TTC549 (cell line): ENCODE results near the gene EXOC3L1.

Experiments
- FAIRE-seq: peaks from 2 replicates; lab custom pipeline; 2012; peaks lifted over from hg19 to GRCh38; lab: Jason Lieb, UNC

Gene EXOC3L1, protein sequence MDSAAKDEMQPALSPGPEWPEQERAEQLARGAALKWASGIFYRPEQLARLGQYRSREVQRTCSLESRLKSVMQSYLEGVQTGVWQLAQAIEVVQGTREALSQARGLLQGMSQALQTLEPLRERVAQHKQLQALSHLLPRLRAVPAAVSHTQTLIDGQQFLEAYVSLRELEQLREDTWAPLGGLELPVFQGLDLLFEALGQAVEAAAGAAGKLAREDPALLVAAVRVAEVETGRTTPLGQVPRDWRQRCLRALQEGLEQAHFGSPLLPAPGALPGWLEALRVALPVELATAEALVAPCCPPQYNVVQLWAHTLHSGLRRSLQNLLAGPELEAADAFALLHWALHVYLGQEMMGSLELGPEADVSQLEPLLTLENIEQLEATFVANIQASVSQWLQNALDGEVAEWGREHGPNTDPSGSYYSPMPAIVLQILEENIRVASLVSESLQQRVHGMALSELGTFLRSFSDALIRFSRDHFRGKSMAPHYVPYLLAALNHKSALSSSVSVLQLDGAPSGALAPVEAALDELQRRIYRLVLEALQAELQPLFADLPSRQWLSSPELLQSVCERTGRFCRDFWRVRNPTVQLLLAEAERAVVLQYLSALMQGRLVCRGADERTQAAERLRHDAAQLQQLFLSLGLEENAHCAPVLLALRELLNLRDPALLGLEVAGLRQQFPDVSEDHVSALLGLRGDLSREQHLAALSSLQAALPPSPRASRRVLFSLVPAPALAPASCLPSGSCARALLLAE

DNA sequence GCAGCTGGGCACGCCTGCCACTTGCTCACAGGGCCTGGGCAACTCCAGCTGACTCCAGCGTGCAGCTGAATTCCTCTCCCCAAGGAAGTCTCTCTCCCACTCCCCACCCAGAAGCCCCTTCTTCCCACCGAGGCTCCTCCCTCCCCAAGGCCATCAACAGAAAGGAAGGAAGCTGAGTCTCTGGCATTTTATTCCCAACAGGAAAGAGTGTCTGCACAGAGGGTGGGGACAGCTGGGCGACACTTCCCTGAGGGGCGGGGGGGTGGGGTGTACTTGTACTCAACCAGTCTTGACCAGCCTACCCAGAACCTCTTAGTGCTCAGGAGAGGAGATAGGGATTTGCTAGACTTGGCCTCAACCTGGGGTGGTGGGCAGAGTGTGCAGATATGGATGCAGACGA, at the start of gene EXOC3L1:
TSS of gene EXOC3L1 (minus strand) at position 96 of the 400 bp plus-strand sequence. CDS start 460 bp downstream, outside the sequence.
- no peak for FAIRE-seq

DNA sequence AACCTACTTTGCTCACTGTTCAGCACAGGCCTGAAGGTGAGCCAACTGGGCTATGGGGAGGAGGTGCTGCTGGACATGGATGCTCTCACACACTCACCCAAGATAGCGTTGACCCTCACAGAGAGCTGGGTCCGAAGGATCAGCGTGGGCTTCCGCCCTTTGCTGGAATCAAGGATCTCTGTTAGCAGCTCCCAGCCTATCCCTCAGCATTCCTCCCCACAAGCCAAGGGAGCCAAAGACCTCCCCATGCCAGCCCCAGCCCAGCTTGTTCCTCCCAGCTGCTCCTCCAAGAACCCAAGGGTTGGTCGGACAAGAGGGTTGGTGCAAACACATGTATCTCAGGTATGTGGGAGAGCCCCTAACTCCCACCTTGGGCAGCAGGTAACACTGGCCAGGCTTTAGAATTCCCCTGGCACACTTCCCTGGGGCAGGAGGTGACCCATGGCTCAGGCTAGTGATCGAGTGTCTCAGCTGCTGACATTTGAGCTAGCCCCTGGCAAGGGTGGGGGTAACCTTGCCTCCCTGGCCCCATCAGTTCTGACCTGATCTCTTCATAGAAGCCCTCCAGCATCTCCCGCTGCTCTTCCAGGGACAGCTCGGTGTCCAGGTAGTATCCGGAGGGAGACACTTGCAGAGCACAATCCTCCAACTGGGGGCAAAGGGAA, 49.0 kb upstream of the EXOC3L1 start:
- FAIRE-seq, result no peak

DNA sequence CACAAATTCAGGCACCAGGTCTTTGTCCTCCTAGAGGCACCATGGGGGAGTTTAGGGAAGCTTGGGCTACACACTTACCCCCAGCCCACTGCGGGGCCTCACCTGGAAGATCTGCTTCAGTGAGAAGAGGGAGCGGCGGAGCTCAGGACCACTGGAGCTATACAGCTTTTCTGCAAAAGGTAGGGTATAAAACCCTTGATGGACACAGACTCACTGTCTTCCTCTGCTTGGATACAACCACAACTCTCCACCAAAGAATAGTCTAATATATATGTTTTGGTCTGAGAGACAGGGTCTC, 48.3 kb upstream of the EXOC3L1 start:
- FAIRE-seq, result no peak

DNA sequence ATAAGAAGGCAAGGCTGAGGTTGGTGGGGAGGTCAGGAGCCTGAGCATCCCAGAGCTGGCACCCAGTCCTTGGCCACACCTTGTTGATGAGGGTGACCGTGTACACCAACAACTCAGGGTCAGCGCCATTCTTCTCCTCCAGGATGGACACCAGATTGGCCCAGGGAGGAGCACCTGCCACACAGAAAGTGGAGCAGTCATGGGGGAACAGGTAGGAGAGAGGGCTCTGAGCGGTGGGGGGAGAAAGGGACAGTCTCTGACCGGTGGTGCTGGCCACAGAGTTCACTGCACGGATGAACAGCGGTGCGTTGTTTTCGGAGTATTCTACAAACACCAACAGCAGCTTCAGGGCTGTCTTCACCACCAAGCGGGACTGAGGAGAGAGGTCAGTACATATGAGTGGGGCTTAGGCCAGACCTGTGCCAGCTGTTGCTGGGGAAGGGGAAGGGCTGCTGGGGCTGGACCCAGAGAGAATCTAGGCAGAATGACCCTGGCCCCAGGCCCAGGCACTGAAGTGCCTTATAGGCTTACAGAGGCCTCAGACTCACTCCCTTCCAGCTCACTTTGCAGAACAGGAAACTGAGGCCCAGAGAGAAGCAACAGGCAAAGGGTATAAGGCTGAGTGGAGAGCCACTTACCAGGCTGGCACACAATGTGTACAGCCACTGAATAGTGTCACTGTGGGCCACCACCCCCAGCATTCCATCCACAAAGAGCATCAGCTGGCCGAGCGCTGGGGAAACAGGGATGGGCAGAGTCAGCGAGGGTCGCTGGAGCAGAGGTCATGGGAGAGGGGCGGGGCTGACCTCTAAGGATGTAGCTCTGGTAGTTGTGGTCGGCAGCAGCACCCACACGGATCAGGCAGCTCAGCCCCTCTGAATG, 47.7 kb upstream of the EXOC3L1 start:
- no peak for FAIRE-seq

DNA sequence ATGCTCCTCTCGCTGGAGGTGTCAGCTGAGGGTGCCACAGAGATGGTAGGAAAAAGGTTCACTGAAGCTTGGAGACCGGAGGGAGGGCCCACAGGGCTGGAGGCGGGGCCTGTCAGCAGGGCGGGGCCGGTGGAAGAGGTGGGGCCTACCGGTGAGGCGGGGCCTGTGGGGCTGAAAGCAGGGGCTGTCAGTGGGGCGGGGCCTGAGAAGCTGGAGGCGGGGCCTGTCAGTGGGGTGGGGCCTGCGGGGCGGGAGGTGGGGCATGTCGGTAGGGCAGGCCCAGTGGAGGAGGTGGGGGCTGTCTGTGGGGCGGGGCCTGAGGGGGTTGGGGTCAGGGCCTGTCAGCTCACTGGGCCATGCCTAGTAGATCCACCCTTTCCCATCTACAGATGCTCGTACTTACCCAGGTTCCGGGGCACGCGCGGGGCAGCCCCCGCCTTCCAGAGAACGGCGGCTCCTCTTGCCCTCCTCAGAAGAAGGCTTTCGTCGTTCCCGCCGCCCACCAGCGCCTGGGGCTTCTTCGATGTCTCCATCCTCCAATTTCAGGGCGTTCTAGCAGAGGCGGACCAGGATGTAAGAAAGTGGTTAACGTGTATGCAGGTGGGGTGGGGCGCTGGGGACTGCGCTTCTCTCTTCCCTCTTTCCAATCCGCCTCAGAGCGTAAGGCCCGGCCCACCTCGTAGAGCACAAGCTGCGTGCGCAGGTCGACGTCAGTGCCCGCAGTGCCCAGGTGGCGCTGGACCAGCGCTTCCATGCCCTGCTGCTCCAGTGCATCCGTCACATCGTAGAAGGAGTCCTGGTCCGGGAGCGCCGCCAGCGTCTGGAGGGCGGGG, 46.8 kb upstream of the EXOC3L1 start:
- no peak for FAIRE-seq

DNA sequence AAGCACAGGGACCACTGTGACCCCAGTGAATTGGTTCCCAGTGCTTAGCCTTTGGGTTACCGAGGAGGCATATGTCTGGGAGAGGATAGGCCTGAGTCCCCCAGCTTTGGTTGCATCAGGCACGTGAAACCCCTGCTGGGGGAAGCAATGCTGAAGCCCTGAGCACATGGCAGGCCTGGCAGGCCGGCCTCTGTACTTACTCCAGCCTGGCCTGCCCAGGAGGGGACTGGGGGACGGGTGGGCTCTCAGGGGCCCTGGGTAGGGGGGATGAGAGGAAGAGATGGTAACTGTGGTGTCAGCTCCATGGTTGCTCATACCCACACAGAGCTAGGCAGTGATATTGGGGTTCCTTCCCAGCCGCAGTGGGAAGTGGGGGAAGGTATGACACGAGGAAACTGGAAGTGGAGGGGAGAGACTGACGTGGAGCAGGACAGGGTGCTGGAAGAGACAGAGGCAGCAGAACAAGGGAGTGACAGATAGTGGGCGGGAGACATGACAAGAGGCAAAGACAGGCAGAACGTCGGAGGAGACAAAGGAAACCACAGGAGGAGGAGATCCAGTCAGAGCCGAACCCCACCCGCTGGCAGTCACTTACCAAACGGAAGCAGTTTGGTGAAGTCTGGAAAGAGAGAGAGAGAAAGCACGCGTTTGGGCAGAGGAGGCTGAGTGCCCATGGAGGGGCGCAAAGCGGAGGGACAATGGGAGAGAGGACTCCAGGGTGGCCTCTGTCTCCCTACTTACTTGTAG, 46.1 kb upstream of the EXOC3L1 start:
- no peak for FAIRE-seq

DNA sequence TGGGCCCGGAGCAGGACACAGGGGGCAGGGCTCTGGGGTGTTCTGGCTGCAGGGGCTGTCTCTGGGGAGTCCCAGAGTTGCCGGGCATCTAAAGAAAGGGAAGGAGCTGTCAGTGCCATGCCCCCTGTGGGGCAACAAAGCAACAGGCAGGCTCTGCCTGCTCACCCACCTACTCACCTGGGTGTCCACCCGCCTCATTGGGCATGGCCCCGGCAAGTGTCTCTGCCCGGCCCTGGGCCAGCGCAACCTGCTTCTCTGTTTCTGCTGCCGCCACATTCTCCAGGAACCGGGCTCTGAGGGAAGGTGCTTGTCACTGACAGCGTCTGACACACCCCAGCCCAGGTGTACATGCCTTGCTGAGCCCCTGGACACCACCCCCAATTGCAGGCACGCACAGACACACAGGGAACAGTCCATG, 44.3 kb upstream of the EXOC3L1 start:
- FAIRE-seq, result no peak

DNA sequence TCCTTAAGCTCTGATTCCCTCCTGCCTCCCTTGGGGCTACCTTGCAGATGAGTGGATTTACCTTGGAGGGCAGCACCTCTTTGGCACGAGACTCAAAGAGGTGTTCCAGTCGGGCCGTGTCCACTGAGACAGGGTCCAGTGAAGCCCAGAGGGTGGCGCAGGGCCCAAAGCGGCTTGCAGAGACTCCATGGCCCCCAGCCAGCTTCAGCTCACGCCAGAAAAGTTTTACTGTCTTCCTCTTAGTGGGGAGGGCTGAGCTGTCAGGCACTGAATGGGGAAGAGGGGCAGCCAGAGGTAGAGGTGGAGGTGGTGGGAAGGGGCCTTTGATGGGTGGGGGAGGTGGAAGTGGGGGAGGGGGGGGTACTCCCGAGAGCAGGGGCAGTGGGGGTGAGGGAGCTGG, 43.7 kb upstream of the EXOC3L1 start:
- FAIRE-seq, result no peak

DNA sequence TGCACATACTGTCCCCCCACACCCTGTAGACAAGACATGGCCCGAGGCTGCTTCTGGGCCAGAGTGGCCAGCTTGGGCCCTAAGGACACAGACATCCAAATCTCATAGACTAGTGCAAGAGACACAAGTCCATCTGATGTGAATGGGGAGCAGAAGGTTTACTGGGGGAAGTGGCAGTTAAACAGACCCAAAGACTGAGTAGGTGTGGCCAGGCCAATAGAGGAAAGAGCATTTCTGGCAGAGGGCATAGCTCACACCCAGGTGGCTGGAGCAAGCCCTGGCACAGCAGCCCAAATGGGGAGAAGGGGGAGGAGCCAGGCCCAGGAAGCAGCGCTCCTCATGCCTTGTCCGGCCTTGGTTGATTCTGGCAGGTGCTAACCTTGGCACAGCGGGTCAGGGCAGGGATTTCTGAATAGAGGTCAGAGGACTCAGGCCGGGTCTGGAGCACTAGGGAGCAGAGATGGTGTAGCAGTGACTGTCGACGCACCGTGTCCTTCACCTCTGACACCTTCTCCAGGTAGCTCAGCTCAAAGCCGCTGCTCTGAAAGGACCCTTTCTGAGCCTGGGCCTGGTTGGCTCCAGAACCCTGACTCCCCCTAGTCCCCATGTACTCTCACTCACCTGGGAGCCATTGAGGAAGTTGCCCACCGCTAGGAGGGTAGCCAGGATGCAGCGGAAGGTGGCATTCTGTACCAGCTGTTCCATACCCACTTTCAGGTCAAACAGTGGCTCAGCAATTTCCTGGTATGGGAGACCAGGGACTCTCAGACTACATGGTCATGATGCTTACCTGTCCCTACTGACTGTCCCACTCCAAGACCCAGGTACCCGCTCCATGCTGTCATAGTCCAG, 41.1 kb upstream of the EXOC3L1 start:
- FAIRE-seq, result no peak

DNA sequence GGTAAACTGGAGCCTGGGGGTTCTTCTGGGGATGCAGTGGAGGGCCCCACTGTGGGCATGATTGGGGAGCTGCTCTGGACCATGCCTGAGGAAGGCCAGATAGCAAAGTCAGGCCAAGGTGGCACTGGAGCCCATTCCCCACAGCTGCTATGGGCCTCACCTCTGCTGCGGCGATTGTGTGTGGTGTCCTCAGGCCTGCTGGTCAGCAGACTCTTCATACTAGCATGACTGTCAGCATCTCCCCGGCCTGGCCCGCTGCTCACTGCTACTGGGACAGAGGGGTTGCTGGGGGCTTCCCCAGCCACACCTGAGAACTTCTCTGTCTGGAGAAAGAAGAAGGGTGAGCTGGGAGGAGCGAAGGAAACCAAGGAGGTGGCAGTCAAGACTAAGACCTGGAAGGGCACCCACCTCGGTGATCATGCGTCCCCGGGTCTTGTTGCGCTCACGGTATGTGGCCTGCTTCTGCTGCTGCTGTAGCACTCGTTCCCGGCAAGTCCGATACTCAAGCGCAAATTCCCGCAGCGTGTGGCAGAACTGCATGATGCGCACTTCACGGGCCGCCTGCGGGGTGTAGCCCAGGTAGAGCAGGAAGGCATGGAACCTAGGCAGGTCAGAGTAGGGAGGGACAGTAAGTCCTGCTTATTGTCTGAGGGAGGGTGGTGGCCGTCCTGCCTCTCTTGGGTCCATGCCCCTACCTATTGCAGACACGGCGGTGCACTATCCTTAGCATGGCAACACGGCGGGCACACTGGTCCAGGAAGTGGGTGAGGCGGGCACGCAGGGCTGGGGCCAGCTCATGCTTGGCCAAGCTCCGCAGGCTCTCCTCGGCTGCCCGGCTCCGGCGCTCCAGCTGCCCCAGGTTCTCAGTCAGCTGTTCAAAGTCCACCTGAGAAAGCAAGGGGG, 40.2 kb upstream of the EXOC3L1 start:
- FAIRE-seq, result no peak

DNA sequence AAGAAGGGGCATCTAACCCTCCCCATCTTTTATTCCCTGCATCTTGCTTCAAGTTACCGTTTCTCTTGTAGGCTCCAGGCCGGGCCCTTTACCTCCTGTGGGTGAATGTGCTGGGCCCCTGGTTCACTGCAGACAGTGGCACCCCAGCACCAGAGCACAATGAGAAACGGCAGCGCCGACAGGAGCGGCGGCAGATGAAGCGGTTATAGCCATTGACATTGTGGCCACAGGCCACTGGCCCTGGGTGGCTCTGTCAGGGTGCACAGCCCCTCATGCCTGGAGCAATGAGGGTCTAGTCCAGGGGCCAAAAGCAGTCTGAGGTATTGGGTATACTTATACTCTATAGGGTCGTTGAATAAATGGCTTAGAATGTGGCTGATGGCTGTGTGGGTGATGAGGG, 39.0 kb upstream of the EXOC3L1 start:
- no peak for FAIRE-seq

DNA sequence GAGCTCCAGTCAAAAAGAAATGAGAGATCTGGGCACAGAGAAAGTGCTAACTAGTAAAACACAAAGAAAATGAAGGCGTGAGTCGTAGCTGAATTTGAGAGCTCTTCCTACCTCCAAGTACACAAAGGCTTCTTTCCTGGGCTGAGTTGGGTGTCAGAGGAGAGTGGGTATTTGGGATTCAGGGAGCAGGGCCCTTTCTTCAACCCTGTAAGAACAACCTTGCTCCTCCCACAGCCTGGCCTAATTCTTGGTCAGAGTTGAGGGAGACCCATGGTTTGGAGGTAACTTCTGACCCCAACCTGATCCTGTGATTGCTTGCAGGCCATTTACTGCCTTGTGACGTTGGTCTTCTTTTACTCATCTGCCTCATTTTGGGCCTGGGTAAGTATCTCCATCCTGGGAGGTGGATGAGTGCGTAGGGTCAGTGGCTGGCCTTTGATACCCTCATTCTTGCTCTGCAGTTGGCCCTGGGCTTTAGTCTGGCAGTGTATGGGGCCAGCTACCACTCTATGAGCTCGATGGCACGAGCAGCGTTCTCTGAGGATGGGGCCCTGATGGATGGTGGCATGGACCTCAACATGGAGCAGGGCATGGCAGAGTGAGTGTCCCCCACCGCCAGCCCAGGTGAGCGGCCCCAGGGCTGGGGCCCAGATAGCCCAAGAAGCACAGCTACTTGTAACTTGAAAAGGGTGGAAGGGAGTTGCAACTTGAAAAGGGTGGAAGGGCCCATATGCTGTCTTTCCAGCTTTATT, 38.3 kb upstream of the EXOC3L1 start:
- no peak for FAIRE-seq

DNA sequence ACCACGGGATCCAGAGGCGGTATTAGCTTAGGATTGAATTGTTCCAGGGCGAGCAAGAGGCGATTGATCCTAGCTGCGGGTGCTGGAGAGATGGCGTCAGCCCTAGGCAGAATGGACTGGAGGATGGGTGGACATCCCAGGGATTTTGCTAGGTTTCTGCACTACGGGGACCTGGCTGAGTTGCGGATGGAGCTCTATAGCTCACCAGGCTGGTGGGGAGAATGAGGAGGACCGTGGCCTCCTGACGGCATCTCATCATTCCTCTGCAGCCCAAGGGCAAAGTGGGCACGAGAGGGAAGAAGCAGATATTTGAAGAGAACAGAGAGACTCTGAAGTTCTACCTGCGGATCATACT, 37.6 kb upstream of the EXOC3L1 start:
- FAIRE-seq, result no peak

DNA sequence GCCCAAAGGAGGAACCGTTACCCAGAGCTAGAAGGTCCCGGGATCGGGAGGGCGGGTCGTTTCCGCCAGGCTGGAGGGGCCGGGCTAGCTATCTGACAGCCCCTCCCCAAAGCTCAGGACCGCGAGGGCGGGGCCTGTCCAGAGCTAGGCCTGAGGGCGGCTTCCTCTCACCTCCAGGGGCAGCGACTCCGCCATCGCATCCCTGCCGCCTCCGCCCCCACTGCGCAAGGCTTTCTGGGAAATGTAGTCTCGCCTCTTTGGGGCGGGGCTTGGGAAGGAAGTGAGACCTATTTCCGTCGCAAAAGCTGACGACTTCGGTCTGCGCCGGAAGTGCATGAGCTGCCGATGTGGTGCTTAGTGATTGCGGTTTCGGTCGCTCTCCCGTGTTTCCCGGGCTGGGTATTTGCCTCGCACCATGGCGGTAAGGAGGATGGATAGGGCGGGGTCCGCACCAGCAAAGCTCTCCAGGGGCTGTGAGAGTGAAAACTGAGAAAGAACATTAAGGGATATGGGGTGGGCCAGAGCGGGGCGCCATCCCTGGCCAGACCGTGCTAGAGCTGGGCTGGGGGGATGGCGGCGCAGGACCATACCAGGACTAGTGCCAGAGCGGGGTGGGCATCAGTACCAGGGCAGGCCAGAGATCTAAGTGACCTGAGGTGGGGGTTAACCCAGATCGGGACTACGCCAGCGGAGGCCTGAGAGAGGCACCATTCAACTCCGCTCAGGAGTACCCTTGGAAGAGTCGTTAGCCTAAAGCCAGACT, 37.0 kb upstream of the EXOC3L1 start, which contains the start of gene TMEM208:
TSS of gene TMEM208 (plus strand) at position 327 of the 763 bp plus-strand sequence. CDS start at position 416, 89 bp downstream.
- peak; percentile 90 for FAIRE-seq

DNA sequence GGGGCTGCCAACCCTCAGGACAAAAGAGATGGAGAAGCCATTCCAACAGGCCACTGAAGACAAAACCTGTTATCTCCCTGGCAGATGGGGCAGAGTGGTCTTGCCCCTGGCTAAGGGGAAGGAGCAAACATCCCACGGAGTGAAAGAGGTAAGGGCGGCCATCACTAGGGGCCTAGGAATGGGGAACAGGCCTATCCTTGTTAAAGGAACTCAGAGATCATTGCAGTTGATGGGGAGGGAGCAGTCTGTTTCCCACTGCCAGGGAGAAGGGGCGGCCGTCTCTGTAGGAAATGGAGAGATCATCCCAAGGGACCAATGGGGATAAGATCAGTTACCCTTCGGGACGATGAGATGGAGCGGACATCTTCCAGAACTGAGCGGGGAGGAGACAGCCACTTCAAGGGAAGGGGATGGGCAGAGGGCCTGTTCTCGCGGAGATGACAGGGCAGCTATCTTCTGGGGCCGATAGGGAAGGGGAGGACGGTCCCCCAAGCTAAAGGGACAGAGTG, 36.4 kb upstream of the EXOC3L1 start:
- FAIRE-seq, result no peak

DNA sequence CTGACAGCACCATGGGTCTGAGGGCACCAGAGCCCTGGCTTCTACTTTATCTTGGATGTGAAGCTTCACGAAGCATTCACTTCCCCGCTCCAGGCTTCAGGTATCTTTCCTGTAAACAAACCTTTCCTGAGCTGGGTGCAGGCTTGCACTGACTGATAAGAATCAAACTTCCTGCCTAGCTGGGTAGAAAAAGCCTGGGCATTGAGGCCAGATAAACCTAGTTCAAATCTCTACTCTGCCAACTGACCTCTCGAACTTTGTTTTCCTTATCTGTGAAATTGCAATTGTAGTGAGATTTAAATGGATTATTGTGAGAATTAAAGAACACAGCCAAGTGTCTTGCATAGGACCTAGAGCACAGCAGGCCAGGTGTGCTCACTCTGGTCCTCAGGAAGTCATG, 34.1 kb upstream of the EXOC3L1 start:
- FAIRE-seq, result no peak
